Kidney (tissue), 14 donors: ENCODE results near the gene LRRC61. TPM values are rescaled to one million over a fixed set of nuclear protein-coding genes. Genes with fewer than 3 reads are reported as not detected.
A peak's percentile ranks its signal among the peaks of the same experiment; 100 is the strongest.
"Not testable (repeated sequence)": the region's sequence is repeated elsewhere in the genome, so short reads cannot be mapped to it uniquely, and the experiment has no call there.

ENCODE experiments used
- DNase-seq, 5 donors: peaks; one replicate each; pipeline ENCODE4 v3.0.0-alpha.2; 2013 to 2020
- FAIRE-seq: peaks from 2 replicates; lab custom pipeline; 2012; peaks lifted over from hg19 to GRCh38; lab: Jason Lieb, UNC
- H3K27ac ChIP-seq, 2 donors: one replicate each; pipeline ENCODE4 v1.7.0; 2013; ENCODE audit warnings: low read depth in 2 of 2, low read length in 2 of 2, inconsistent platforms in 1 of 2
- H3K27me3 ChIP-seq: one replicate; pipeline ENCODE4 v1.7.1; 2013; ENCODE audit warnings: low read length, inconsistent platforms; ENCODE audit not compliant: control insufficient read depth, insufficient read depth
- H3K36me3 ChIP-seq, 3 donors: one replicate each; pipeline versions ENCODE4 v1.7.0 to v1.7.1; 2013; ENCODE audit warnings: low read length in 3 of 3, control low read depth in 1 of 3, inconsistent platforms in 1 of 3; ENCODE audit not compliant: insufficient read depth in 3 of 3, control insufficient read depth in 2 of 3
- H3K4me1 ChIP-seq, 3 donors: one replicate each; pipeline versions ENCODE4 v1.7.0 to v1.7.1; 2013; ENCODE audit warnings: low read length in 3 of 3, inconsistent platforms in 1 of 3, low read depth in 1 of 3; ENCODE audit not compliant: control insufficient read depth in 2 of 3, insufficient read depth in 2 of 3
- H3K4me3 ChIP-seq, 3 donors: one replicate each; pipeline versions ENCODE4 v1.7.0 to v1.8.1; 2013; ENCODE audit warnings: low read length in 3 of 3, control low read depth in 1 of 3, inconsistent platforms in 1 of 3
- H3K9ac ChIP-seq, 3 donors: one replicate each; pipeline versions ENCODE4 v1.7.0 to v1.7.1; 2013; ENCODE audit warnings: low read length in 3 of 3, control low read depth in 1 of 3, inconsistent platforms in 1 of 3
- H3K9me3 ChIP-seq, 3 donors: one replicate each; pipeline versions ENCODE4 v1.7.0 to v1.7.1; 2013; ENCODE audit warnings: low read length in 3 of 3, control low read depth in 1 of 3, inconsistent platforms in 1 of 3; ENCODE audit not compliant: control insufficient read depth in 2 of 3, insufficient read depth in 1 of 3
- CTCF ChIP-seq: IDR thresholded peaks from 3 replicates; pipeline ENCODE4 v1.5.1; 2012; ENCODE audit warnings: mild to moderate bottlenecking, moderate library complexity, borderline replicate concordance; ENCODE audit not compliant: insufficient read depth; ENCODE audit errors: extremely low read depth
- intact Hi-C: fragments of 100-400 bp; cut with DNase I; formaldehyde crosslinking; loops from one replicate; pipeline ENCODE4 v1.11.1; 2022
- polyA plus RNA-seq: library from polyadenylated mRNA; stranded (reverse); fragments of 350-450 nt; fragmentation: Illumina TruSeq; extraction: RNeasy Lipid Tissue Mini Kit (QIAGEN cat#74804); gene quantifications from one replicate; pipeline ENCODE4 v1.2.3, GENCODE V29; 2014; ENCODE audit warnings: low read depth, low replicate concordance; ENCODE audit not compliant: insufficient read depth
- total RNA-seq: library from RNA; stranded (reverse); fragmentation: NEBNext Ultra II Directional; extraction: Animal tissue kit (Norgen Biotek cat#: 25700); gene quantifications from one replicate; pipeline ENCODE4 v1.2.1, GENCODE V29; 2021
- donor health status: control.
- donor health status: control.
- donor health status: control.
- donor health status: control.
- donor health status: control.
- donor health status: DM: yes; HTN: yes; CAD: no.
- donor health status: Normal renal cell carcinoma (clear cell type).

LRRC61 gene
- total and polyA plus RNA-seq, 2 donors from 2014 or later = 17.1 to 23.2 TPM

- H3K27me3 ChIP-seq, H3K9ac ChIP-seq, intact Hi-C loops, H3K4me3 ChIP-seq, H3K36me3 ChIP-seq, H3K9me3 ChIP-seq, H3K4me1 ChIP-seq, DNase-seq, FAIRE-seq, H3K27ac ChIP-seq: not testable (repeated sequence)
Measured at GRCh38 chr7:150283608-150284007, 39.5 kb upstream of the LRRC61 start.

- H3K4me1 ChIP-seq, intact Hi-C loops, H3K36me3 ChIP-seq, H3K4me3 ChIP-seq, H3K9ac ChIP-seq, H3K27me3 ChIP-seq, H3K9me3 ChIP-seq, FAIRE-seq, H3K27ac ChIP-seq: not testable (repeated sequence)
- peak in 1 of 5 donors; percentile 49 for DNase-seq
- TF ChIP-seq CTCF = peak; percentile 39
Measured at GRCh38 chr7:150285849-150286754, 37.1 kb upstream of the LRRC61 start.

GRCh38 chr7:150287815-150288214, 35.3 kb upstream of the LRRC61 start:
- H3K9ac ChIP-seq, FAIRE-seq, H3K27ac ChIP-seq, H3K4me1 ChIP-seq, H3K36me3 ChIP-seq, H3K9me3 ChIP-seq, H3K27me3 ChIP-seq, intact Hi-C loops, H3K4me3 ChIP-seq: not testable (repeated sequence)
- peak in 2 of 5 donors; percentile 34 to 52 for DNase-seq

GRCh38 chr7:150288816-150289215, 34.3 kb upstream of the LRRC61 start:
- H3K4me3 ChIP-seq, FAIRE-seq, intact Hi-C loops, DNase-seq, H3K4me1 ChIP-seq, H3K27me3 ChIP-seq, H3K36me3 ChIP-seq, H3K27ac ChIP-seq, H3K9ac ChIP-seq, H3K9me3 ChIP-seq: not testable (repeated sequence)

GRCh38 chr7:150290317-150290716, 32.8 kb upstream of the LRRC61 start:
- H3K27ac ChIP-seq, H3K4me1 ChIP-seq, DNase-seq, intact Hi-C loops, FAIRE-seq, H3K9ac ChIP-seq, H3K9me3 ChIP-seq, H3K36me3 ChIP-seq, H3K27me3 ChIP-seq, H3K4me3 ChIP-seq: not testable (repeated sequence)

GRCh38 chr7:150295027-150295426, 28.1 kb upstream of the LRRC61 start:
- H3K4me3 ChIP-seq, intact Hi-C loops, H3K36me3 ChIP-seq, FAIRE-seq, DNase-seq, H3K9me3 ChIP-seq, H3K9ac ChIP-seq, H3K27ac ChIP-seq, H3K4me1 ChIP-seq, H3K27me3 ChIP-seq: not testable (repeated sequence)

- H3K27me3 ChIP-seq, intact Hi-C loops, H3K9ac ChIP-seq, H3K4me1 ChIP-seq, H3K27ac ChIP-seq, H3K36me3 ChIP-seq, H3K4me3 ChIP-seq, FAIRE-seq, H3K9me3 ChIP-seq, DNase-seq: not testable (repeated sequence)
Measured at GRCh38 chr7:150295614-150296013, 27.5 kb upstream of the LRRC61 start.
